HG03095 (cell line): ENCODE data around the gene PDCD11.

Experiments used
- ATAC-seq: cut with Tn5 transposase; IDR thresholded peaks from one replicate; pipeline ENCODE4 v1.9.1; 2021; ENCODE audit warnings: moderate library complexity; ENCODE audit not compliant: unreplicated experiment

The PDCD11 gene

GRCh38 chr10:103450201-103450695 is 53.8 kb downstream of the PDCD11 start:
- ATAC-seq = no peak

GRCh38 chr10:103451091-103451813 is 54.8 kb downstream of the PDCD11 start:
- ATAC-seq = no peak

- peak; percentile 66 for ATAC-seq
Measured at GRCh38 chr10:103451831-103452505, 55.5 kb downstream of the PDCD11 start, which contains the start of gene CALHM2. Gene CALHM2, minus strand, starts transcription at chr10:103452370. Its CDS starts 2,429 bp downstream, at chr10:103449941.

GRCh38 chr10:103452506-103453230 is 56.2 kb downstream of the PDCD11 start:
- no peak for ATAC-seq

- ATAC-seq = no peak
Measured at GRCh38 chr10:103454026-103454425, 57.6 kb downstream of the PDCD11 start.

GRCh38 chr10:103455235-103455634 is 58.8 kb downstream of the PDCD11 start:
- no peak for ATAC-seq

GRCh38 chr10:103456074-103456660 is 59.7 kb downstream of the PDCD11 start:
- no peak for ATAC-seq

- no peak for ATAC-seq
Measured at GRCh38 chr10:103457176-103457712, 60.8 kb downstream of the PDCD11 start.

GRCh38 chr10:103457896-103458583 is 61.6 kb downstream of the PDCD11 start:
- no peak for ATAC-seq

- ATAC-seq = no peak
Measured at GRCh38 chr10:103458720-103459119, 62.3 kb downstream of the PDCD11 start, which contains the start of gene CALHM1. Gene CALHM1, minus strand, starts transcription at chr10:103458900. Its CDS starts 149 bp downstream, at chr10:103458751.

- ATAC-seq = no peak
Measured at GRCh38 chr10:103459615-103460014, 63.2 kb downstream of the PDCD11 start.

- ATAC-seq = no peak
Measured at GRCh38 chr10:103463499-103463898, 67.1 kb downstream of the PDCD11 start.

GRCh38 chr10:103465411-103466179 is 69.2 kb downstream of the PDCD11 start:
- no peak for ATAC-seq

GRCh38 chr10:103466734-103467133 is 70.3 kb downstream of the PDCD11 start:
- ATAC-seq = no peak

GRCh38 chr10:103467406-103467805 is 71.0 kb downstream of the PDCD11 start:
- no peak for ATAC-seq

- no peak for ATAC-seq
Measured at GRCh38 chr10:103469201-103469600, 72.8 kb downstream of the PDCD11 start.

GRCh38 chr10:103470761-103471653 is 74.6 kb downstream of the PDCD11 start:
- peak; percentile 66 for ATAC-seq

- peak; percentile 34 for ATAC-seq
Measured at GRCh38 chr10:103472005-103472404, 75.6 kb downstream of the PDCD11 start.
